GM18909 (cell line): ENCODE data around the gene MFAP3.
A peak's percentile ranks its signal among the peaks of the same experiment; 100 is the strongest.
"Not testable (repeated sequence)": the region's sequence is repeated elsewhere in the genome, so short reads cannot be mapped to it uniquely, and the experiment has no call there.

Experiments used
- ATAC-seq: cut with Tn5 transposase; IDR thresholded peaks from one replicate; pipeline ENCODE4 v1.9.1; 2021; ENCODE audit warnings: mild to moderate bottlenecking; ENCODE audit not compliant: unreplicated experiment, poor library complexity

The MFAP3 gene

DNA sequence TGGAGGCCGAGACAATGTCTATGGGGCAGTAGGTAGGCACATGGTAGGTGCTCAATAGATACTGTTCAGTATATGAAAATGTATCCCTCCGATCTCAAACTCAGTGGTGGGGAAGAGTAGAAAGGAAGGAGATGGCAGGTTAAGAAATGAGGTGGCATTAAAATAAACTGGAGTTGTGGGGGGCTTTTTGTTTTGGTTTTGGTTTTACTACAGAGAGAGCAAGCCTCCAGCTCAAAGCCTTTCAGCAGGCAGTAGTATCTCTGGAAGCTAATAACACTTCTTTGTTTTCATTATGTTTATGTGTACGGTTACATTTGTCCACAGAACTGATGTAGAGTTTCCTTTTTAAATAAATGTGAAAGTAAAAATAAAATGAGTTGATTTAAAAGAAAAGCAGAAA is 8.6 kb downstream of the MFAP3 start:
- ATAC-seq = no peak

GRCh38 chr5:154049636-154050035 is 10.9 kb downstream of the MFAP3 start:
- no peak for ATAC-seq

- ATAC-seq = no peak
These were observed 14.7 kb downstream of the MFAP3 start for GRCh38 chr5:154053468-154053867.

- no peak for ATAC-seq
These were observed 16.4 kb downstream of the MFAP3 start for GRCh38 chr5:154055201-154055600.

DNA sequence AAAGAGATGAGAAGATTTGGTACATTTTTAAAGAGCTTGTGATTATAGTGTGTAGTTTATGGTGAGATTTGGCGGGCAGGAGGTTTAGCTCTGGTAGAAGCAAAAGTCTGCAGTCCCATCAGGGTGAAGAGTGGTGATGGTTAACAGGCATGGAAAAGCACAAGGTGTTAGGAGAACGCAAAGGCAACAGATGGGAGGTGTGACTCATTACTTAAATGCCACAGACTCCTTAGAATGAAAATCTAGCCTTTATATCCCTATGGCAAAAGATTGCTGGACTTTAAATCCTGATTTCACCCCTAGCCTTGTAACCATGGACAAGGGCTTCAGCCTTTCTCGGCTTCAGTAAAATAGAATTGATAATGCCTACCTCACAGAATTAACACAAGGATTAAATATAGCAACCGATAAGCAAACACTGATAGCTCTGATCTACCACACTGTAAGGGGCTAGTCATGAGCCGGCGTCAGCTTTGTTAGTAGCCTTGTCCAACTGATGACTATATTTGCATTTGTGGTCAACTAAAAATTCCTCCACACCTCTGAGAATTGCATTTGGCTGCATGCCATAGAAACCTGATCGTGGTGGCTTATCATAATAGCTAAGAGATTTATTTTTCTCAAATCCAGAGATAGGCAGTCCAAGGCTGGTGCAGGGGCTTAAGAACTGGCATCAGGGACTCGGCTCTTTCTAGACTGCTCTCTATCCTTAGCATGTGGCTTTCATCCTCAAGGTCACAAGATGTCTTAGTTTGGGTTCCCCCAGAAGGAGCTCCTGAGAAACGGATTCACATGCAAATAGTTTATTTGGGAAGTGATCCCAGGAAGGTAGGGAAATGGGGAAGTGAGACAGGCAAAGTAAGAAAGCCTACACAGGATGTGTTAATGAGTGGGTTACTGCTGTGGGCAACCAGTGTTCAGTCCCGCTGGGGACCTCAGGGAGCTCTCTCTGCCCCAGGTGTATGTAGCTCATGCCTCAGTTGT is 19.6 kb downstream of the MFAP3 start:
- peak; percentile 77 for ATAC-seq

GRCh38 chr5:154059039-154059430 is 20.3 kb downstream of the MFAP3 start:
- peak; percentile 76 for ATAC-seq

DNA sequence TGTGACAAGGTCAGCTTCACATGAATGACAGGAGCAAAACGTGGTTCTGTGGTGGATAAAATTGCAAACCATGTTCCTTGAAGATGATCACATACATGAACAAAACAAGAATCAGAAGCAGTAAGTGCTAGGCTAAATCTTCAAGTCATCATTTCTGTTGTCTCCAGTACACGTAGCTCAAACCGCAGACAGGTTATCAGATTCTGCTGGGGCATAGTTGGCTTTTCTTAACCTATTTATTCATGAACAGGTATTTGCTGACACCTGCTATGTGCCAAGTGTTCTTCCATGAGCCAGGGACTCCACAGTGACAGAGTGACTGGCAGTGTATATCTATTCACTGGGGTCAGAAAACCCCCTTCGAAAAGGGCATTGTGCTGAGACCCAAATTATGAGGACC is 20.8 kb downstream of the MFAP3 start:
- no peak for ATAC-seq

- ATAC-seq = no peak
These were observed 21.8 kb downstream of the MFAP3 start for GRCh38 chr5:154060606-154061005.

DNA sequence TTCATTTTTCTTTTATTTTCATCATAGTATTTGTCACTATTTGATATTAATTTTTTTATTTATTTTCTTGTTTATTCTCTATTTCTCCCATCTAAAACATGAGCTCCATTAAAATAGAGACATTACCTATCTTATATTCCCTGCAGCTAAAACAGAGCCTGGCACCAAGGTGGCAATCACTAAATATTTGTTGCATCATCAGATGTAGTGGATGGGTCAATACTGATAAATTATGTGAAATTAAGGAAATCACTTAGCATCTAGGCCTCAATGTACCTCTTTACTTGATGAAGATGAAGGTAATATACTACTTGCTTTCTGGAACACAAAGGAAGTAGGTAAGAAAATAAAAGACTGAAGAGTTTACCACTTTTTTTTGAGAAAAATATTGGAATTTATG is 24.6 kb downstream of the MFAP3 start:
- ATAC-seq = no peak

GRCh38 chr5:154065971-154066370 is 27.2 kb downstream of the MFAP3 start:
- ATAC-seq = no peak

DNA sequence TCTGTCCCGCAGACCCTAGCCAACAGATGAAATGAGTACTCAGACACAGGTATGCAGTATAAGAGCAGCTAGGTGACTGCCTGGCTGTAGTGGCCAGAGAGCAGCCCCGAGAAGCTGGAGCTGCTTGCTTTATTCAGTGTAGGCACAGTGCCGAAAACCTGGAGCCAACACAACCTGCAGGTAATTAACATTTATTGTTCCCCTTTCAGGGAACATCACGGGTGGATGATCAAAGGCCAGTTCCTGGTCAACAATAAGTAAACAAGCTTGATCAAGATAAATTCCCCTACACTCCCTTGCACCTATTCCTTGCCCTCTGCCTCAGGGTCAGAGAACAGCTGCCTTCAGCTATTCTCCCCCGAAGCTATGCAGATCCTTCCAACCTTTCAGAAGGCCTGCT is 31.1 kb downstream of the MFAP3 start:
- not testable (repeated sequence) for ATAC-seq

GRCh38 chr5:154071799-154072413 is 33.1 kb downstream of the MFAP3 start:
- ATAC-seq = peak; percentile 28

- ATAC-seq = peak; percentile 97
These were observed 33.8 kb downstream of the MFAP3 start for GRCh38 chr5:154072414-154073171.

DNA sequence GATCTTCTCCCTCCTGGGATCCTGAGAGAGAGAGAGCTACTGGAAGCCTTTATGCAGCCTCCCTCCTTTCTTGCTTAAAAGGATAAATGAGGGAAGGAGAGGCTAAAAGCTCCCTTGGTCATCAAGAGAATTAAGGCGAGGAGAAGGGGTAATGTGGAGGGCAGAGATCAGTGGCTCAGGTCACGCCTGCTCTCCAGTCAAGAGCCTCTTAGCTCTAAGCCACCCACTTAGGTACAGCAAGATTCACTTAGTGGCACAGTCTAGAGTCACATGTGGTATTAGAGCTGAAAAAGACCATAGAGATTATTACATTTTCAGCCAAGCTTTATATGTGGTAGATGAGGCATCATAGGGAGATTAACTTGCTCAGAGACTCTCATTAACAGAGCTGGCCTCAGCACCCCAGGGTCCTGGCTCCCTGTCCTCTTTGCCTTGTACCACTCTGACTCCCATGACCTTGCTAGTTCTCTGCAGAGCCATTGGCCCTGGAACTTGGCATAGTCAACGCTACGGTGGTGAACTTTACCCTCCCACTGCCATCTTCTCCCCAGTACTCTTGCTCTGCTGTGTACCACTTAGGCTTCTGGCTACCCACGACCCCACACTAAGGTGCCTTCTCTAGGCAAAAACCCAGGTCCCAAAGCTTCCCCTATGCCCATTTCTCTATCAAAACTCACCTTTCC is 37.6 kb downstream of the MFAP3 start:
- ATAC-seq = no peak

- no peak for ATAC-seq
These were observed 38.9 kb downstream of the MFAP3 start for GRCh38 chr5:154077696-154078095.

- ATAC-seq = no peak
These were observed 39.5 kb downstream of the MFAP3 start for GRCh38 chr5:154078272-154078671.

GRCh38 chr5:154081246-154081645 is 42.5 kb downstream of the MFAP3 start:
- ATAC-seq = no peak

DNA sequence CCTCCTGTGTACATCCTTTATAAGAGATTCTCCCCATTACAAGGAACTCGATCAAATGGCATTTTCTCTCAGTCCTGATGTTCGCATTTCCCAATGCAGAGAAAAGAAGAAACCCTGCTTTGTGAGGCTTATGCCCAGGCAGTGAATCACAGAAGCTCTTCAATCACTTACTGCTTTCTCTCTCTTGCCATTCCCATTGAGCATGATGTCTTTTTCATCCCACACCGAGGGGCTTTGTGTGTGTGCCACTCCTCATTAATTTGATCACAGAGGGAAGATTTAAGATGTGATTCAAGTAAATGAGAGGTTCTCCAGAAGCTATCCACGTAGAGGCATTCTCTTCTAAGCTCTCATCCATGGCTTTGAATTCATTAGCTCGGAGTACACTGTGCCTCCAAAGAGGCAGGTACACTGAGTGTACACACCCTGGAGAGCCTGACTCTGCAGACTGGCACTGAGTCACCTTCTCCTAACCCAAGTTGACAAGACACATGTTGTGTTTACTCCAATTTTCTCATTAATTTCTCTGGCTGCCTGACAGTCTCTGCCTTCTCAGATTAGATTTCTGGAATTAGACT is 45.4 kb downstream of the MFAP3 start:
- ATAC-seq = no peak

DNA sequence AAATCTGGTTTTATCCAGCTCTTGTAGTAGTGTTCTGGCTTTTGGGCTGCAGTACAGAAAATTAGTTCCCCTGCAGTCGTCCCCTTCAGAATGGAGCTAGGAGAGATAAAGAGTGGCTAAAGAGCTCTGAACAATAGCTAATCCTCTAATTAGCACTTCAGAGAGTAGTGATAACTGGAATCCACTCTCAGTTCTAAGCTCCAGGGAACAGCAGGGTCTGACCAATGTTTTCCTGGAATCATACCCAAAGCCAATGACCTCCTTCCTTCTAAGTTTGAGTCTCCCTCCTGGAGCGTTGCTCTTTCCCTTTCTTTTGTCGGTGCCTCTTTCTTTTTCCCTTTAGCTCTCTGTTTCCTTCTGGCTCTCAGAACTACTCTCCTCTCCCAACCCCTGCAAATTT is 47.4 kb downstream of the MFAP3 start:
- ATAC-seq = no peak

DNA sequence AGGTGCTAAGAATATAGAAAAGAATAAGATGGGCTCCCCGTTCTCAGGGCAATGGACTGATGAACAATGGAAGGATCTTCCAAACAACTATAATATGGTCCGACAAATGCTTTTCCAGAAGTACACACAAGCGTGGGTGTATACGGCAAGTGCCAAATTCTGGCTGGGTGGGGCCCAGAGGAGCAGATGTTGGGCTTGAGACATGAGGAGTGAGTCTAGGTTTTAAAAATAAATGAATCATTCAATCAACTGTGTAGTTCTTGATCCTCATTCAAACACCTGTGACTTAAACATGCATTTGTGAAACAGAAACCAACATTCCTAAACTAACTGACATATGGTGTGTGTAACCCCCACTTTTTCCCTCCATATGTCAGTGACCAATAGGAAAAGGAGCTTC is 47.9 kb downstream of the MFAP3 start:
- no peak for ATAC-seq
